GM19193 (cell line): ENCODE results near the gene ATF7IP.

ENCODE experiments used
- POLR2A ChIP-seq: IDR thresholded peaks from 4 replicates; pipeline ENCODE4 v1.6.1; 2011; ENCODE audit not compliant: insufficient read depth, insufficient read length; ENCODE audit errors: extremely low read depth

The ATF7IP gene

GRCh38 chr12:14366209-14367039 is 942 bp downstream of the ATF7IP start:
- TF ChIP-seq POLR2A, result no peak

GRCh38 chr12:14367040-14367661 is 1.7 kb downstream of the ATF7IP start:
- no peak for TF ChIP-seq POLR2A

- no peak for TF ChIP-seq POLR2A
These were observed 3.8 kb downstream of the ATF7IP start for GRCh38 chr12:14369311-14369710.

GRCh38 chr12:14373217-14373616 is 7.7 kb downstream of the ATF7IP start:
- no peak for TF ChIP-seq POLR2A

GRCh38 chr12:14379508-14379907 is 14.0 kb downstream of the ATF7IP start:
- no peak for TF ChIP-seq POLR2A

GRCh38 chr12:14384783-14385638 is 19.5 kb downstream of the ATF7IP start:
- TF ChIP-seq POLR2A, result peak; percentile 48

- TF ChIP-seq POLR2A, result no peak
These were observed 21.9 kb downstream of the ATF7IP start for GRCh38 chr12:14387219-14387871.

GRCh38 chr12:14390449-14390848 is 25.0 kb downstream of the ATF7IP start:
- TF ChIP-seq POLR2A, result no peak

GRCh38 chr12:14390870-14391530 is 25.5 kb downstream of the ATF7IP start:
- no peak for TF ChIP-seq POLR2A

GRCh38 chr12:14393751-14394150 is 28.3 kb downstream of the ATF7IP start:
- no peak for TF ChIP-seq POLR2A

- no peak for TF ChIP-seq POLR2A
These were observed 29.0 kb downstream of the ATF7IP start for GRCh38 chr12:14394317-14395073.

- TF ChIP-seq POLR2A, result no peak
These were observed 29.7 kb downstream of the ATF7IP start for GRCh38 chr12:14395074-14395778.

- TF ChIP-seq POLR2A, result no peak
These were observed 30.6 kb downstream of the ATF7IP start for GRCh38 chr12:14396071-14396470.
